Measurements from ENCODE around the gene VSTM4. TPM values are rescaled to one million over a fixed set of nuclear protein-coding genes. Genes with fewer than 3 reads are reported as not detected.

VSTM4 gene
- total RNA-seq: 56.1 TPM

GRCh38 chr10:49115015-49115795, at the start of gene VSTM4:
TSS of gene VSTM4 (minus strand) at chr10:49115522. CDS start at chr10:49115485, 37 bp downstream.
- peak; percentile 76 for DNase-seq

- peak; percentile 57 for DNase-seq
These were observed 49.4 kb upstream of the VSTM4 start for GRCh38 chr10:49164559-49165188.

- DNase-seq: no peak
These were observed 48.4 kb upstream of the VSTM4 start for GRCh38 chr10:49163741-49164140.

GRCh38 chr10:49162761-49163310, 47.5 kb upstream of the VSTM4 start:
- DNase-seq: no peak

- no peak for DNase-seq
These were observed 46.7 kb upstream of the VSTM4 start for GRCh38 chr10:49162063-49162462.

- peak; percentile 69 for DNase-seq
These were observed 46.2 kb upstream of the VSTM4 start for GRCh38 chr10:49161411-49161997.

- no peak for DNase-seq
These were observed 45.5 kb upstream of the VSTM4 start for GRCh38 chr10:49160814-49161213.

GRCh38 chr10:49160110-49160509, 44.8 kb upstream of the VSTM4 start:
- DNase-seq: no peak

- no peak for DNase-seq
These were observed 43.6 kb upstream of the VSTM4 start for GRCh38 chr10:49158915-49159314.

GRCh38 chr10:49158404-49158803, 43.1 kb upstream of the VSTM4 start:
- no peak for DNase-seq

GRCh38 chr10:49157229-49157628, 41.9 kb upstream of the VSTM4 start:
- DNase-seq: no peak

GRCh38 chr10:49154641-49155040, 39.3 kb upstream of the VSTM4 start:
- no peak for DNase-seq

GRCh38 chr10:49153971-49154370, 38.6 kb upstream of the VSTM4 start:
- no peak for DNase-seq

- no peak for DNase-seq
These were observed 37.8 kb upstream of the VSTM4 start for GRCh38 chr10:49153115-49153514.

GRCh38 chr10:49152663-49153062, 37.3 kb upstream of the VSTM4 start:
- no peak for DNase-seq

- DNase-seq: no peak
These were observed 36.7 kb upstream of the VSTM4 start for GRCh38 chr10:49152037-49152436.

GRCh38 chr10:49151481-49151880, 36.2 kb upstream of the VSTM4 start:
- DNase-seq: no peak

- DNase-seq: peak; percentile 54
These were observed 35.7 kb upstream of the VSTM4 start for GRCh38 chr10:49151025-49151445.

GRCh38 chr10:49150426-49150825, 35.1 kb upstream of the VSTM4 start:
- peak; percentile 56 for DNase-seq

- no peak for DNase-seq
These were observed 34.6 kb upstream of the VSTM4 start for GRCh38 chr10:49149881-49150280.

- peak; percentile 94 for DNase-seq
These were observed 28.9 kb upstream of the VSTM4 start for GRCh38 chr10:49144058-49144720.

- DNase-seq: no peak
These were observed 27.9 kb upstream of the VSTM4 start for GRCh38 chr10:49143249-49143648.
